Immature natural killer cell (primary cell): Measurements from ENCODE around the gene AAGAB. TPM values are rescaled to one million over a fixed set of nuclear protein-coding genes. Genes with fewer than 3 reads are reported as not detected.

Source experiments
- polyA plus RNA-seq, 3 donors: library from polyadenylated mRNA; unstranded; fragments of 300-500 nt; fragmentation: Illumina TruSeq; gene quantifications; one replicate each; pipeline ENCODE4 v1.2.3, GENCODE V29; 2021

AAGAB gene
- polyA plus RNA-seq, 3 donors from 2014 or later: 55.5 to 77.0 (median 59.1) TPM

Other genes with a start within 250 kb of the AAGAB start
- 10 to 100 TPM in 2 of 3 donors, 1 to 10 TPM in 1; 8.9 to 11.9 (median 10.0) TPM for gene SMAD3, start 189.1 kb downstream of the AAGAB start, polyA plus RNA-seq
- gene IQCH, start 125 bp upstream of the AAGAB start, polyA plus RNA-seq: under 1 TPM in 2 of 3 donors, not detected in 1; 0.27 to 0.70 TPM